Progenitor cell of endocrine pancreas (in vitro differentiated cells): ENCODE results near the gene PRDX1. TPM values are rescaled to one million over a fixed set of nuclear protein-coding genes. Genes with fewer than 3 reads are reported as not detected.
A peak's percentile ranks its signal among the peaks of the same experiment; 100 is the strongest.
"Not testable (repeated sequence)": the region's sequence is repeated elsewhere in the genome, so short reads cannot be mapped to it uniquely, and the experiment has no call there.

ENCODE experiments used
- DNase-seq: peaks from one replicate; pipeline ENCODE4 v3.0.0; 2021; ENCODE audit warnings: low spot score; ENCODE audit not compliant: unreplicated experiment
- H3K27ac Mint-ChIP-seq: 2 replicates; pipeline ENCODE4 v1.8.0; 2021; ENCODE audit warnings: mild to moderate bottlenecking, moderate library complexity, mixed read lengths
- H3K27me3 Mint-ChIP-seq: 2 replicates; pipeline ENCODE4 v1.8.0; 2021; ENCODE audit warnings: mixed read lengths
- H3K36me3 Mint-ChIP-seq: 2 replicates; pipeline ENCODE4 v1.8.0; 2022; ENCODE audit warnings: mixed read lengths; ENCODE audit not compliant: insufficient read depth
- H3K4me1 Mint-ChIP-seq: 2 replicates; pipeline ENCODE4 v1.8.0; 2021; ENCODE audit warnings: low read depth, mixed read lengths
- H3K4me3 Mint-ChIP-seq: 2 replicates; pipeline ENCODE4 v1.8.0; 2021; ENCODE audit warnings: low read depth, mild to moderate bottlenecking, moderate library complexity, mixed read lengths
- H3K9me3 Mint-ChIP-seq: 2 replicates; pipeline ENCODE4 v1.8.0; 2021; ENCODE audit warnings: low read depth, mixed read lengths
- total RNA-seq: library from RNA; stranded (reverse); gene quantifications from 2 replicates; pipeline ENCODE4 v1.2.1, GENCODE V29; 2021
- TF ChIP-seq, protein P1 (sequence below): fragments of 200-600 bp; sonication (generic); IDR thresholded peaks from one replicate; pipeline ENCODE4 v1.5.0; 2021; ENCODE audit warnings: antibody characterized with exemption, mild to moderate bottlenecking; ENCODE audit not compliant: unreplicated experiment

Gene PRDX1
- total RNA-seq, 1 donor from 2014 or later, result 308 TPM

DNA sequence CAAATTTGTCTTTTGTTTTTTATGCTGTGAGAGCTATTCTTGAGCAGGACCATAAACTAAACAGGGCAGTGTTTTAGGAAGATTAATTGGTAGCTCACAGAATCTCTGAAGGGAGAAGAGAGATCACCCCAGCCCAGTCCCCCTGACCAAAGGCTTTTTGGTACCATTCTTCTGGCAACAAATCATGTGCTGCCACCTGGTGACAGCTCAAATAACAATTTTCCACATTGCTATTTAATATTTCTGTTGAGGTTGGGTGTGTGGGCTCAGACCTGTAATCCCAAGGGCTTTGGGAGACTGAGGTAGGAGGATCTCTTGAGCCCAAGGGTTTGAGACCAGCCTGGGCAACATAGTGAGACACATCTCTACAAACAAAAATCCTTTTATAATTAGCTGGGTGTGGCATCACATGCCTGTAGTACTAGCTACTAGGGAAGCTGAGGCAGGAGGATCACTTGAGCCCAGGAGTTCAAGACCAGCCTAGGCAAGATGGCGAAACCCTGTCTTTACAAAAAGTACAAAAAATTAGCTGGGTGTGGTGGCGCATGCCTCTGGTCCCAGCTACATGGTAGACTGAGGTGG lies 28.5 kb downstream of the PRDX1 start:
- H3K36me3 Mint-ChIP-seq, result peaks cover 5% of the 10 kb centered on the region
- H3K9me3 Mint-ChIP-seq, result peaks cover 2% of the 10 kb centered on the region
- H3K4me1 Mint-ChIP-seq, result peaks cover 5% of the 10 kb centered on the region
- TF ChIP-seq, protein P1, sequence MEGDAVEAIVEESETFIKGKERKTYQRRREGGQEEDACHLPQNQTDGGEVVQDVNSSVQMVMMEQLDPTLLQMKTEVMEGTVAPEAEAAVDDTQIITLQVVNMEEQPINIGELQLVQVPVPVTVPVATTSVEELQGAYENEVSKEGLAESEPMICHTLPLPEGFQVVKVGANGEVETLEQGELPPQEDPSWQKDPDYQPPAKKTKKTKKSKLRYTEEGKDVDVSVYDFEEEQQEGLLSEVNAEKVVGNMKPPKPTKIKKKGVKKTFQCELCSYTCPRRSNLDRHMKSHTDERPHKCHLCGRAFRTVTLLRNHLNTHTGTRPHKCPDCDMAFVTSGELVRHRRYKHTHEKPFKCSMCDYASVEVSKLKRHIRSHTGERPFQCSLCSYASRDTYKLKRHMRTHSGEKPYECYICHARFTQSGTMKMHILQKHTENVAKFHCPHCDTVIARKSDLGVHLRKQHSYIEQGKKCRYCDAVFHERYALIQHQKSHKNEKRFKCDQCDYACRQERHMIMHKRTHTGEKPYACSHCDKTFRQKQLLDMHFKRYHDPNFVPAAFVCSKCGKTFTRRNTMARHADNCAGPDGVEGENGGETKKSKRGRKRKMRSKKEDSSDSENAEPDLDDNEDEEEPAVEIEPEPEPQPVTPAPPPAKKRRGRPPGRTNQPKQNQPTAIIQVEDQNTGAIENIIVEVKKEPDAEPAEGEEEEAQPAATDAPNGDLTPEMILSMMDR, result peak; percentile 57
- peaks cover 8% of the 10 kb centered on the region for H3K27me3 Mint-ChIP-seq
- no peak overlapping the region for H3K27ac Mint-ChIP-seq
- DNase-seq, result no peak
- no peak overlapping the region for H3K4me3 Mint-ChIP-seq

DNA sequence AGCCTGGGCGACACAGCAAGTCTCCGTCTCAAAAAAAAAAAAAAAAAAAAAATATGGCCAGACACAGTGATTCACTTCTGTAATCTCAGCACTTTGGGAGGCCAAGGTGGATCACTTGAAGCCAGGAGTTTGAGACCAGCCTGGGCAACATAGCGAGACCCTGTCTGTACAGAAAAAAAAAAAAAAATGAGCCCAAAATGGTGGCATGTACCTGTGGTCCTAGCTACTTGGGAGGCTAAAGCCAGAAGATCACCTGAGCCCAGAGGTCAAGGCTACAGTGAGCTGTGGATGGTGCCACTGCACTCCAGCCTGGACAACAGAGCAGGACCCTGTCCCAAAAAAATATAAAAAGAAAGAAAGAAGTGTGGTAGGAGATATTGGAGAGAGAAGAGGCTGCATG lies 29.0 kb downstream of the PRDX1 start:
- TF ChIP-seq, protein P1, result no peak
- H3K36me3 Mint-ChIP-seq, result peaks cover 5% of the 10 kb centered on the region
- H3K4me1 Mint-ChIP-seq, result peaks cover 4% of the 10 kb centered on the region
- H3K27me3 Mint-ChIP-seq, result peaks cover 9% of the 10 kb centered on the region
- no peak for DNase-seq
- H3K4me3 Mint-ChIP-seq, result no peak overlapping the region
- peaks cover 2% of the 10 kb centered on the region for H3K9me3 Mint-ChIP-seq
- no peak overlapping the region for H3K27ac Mint-ChIP-seq

DNA sequence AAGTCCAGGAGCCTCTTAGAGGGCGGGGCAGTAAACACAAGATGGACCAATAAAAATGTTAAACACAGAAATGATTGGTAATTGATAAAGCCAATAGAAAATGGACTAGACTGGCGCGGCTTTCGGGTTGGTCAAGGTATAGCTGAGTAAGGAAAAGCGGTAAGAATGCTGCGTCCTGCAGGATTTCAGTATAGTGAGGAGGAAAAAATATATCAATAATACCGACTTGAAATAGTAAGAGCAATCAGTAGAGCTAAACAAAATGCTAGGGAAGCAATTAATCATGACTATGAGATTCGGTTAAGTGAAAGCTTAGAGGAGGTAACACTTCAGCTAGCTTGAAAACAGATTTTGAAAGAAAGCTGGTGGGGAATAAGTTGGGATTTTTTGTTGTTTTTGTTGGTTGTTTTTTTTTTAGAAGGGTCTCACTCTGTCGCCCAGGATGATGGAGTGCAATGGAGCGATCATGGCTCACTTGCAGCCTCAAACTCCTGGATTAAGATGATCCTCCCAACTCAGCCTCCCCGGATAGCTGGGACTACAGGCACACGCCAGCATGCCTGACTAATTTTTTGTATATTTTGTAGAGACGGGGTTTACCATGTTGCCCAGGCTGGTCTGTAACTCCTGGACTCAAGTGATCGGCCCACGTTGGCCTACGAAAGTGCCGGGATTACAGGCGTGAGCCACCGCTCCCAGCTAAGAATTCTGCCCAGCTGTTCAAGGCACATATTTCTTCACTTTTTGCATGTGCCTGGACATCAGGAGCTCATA lies 30.0 kb downstream of the PRDX1 start:
- Mint-ChIP-seq H3K36me3 (peaks cover 5% of the 10 kb centered on the region), H3K9me3 (peaks cover 2% of the 10 kb centered on the region), H3K4me1 (peaks cover 4% of the 10 kb centered on the region), H3K4me3 (no peak overlapping the region), H3K27me3 (peaks cover 12% of the 10 kb centered on the region), H3K27ac (no peak overlapping the region)
- DNase-seq, result no peak
- TF ChIP-seq, protein P1, result no peak

DNA sequence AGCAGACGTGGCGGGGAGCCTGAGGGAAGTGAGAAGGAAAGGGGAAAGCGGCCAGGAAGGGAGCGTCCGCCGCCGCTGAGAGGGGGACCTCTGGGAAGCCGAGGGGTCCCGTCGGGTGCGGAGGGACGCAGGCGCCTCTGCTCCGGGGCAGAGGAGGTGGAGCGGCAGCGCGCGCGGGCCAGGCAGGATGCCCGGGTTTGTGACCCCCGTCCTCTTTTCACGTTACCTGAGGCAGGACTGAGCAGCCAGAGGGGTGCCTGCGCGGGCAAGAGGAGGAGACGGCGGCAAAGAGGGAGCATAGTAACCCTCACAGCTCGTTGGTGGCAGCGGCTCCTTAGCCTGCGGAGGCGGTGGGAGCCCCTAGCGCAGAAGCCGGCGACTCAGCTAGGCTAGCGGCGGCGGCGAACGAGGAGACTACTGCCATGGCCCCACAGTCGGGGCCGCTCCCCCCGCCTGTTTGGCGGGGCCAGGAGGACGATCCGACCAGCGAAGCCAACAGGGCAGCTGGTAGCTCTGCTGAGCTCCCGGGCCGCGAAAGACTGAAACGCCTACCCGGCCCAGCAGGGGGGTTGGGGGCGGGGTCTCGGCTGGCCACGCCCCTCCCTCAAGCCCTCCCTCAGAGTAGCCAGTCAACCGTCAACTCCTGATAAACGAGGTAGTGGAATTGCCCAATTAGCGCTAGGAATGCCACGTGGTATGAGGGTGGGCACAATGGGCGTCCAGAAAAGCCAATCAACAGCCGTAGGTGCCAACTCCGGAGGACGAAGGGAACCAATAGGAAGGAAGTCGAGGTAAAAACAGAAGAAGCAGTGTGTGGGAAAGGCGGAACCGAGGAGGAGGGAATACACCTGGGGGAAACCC lies 30.8 kb downstream of the PRDX1 start, which contains the start of gene TESK2:
TSS of gene TESK2 (minus strand) at position 538 of the 861 bp plus-strand sequence. CDS start 33,378 bp downstream, outside the sequence.
- TF ChIP-seq, protein P1, result peak; percentile 21
- peak; percentile 98 for DNase-seq
- Mint-ChIP-seq H3K27me3 (peaks cover 12% of the 10 kb centered on the region), H3K4me1 (peaks cover 4% of the 10 kb centered on the region), H3K4me3 (no peak within 1 kb of the TSS), H3K36me3 (no peaks in the 10 kb centered on the region), H3K27ac (no peak within 1 kb of the TSS), H3K9me3 (no peaks in the 10 kb centered on the region)

DNA sequence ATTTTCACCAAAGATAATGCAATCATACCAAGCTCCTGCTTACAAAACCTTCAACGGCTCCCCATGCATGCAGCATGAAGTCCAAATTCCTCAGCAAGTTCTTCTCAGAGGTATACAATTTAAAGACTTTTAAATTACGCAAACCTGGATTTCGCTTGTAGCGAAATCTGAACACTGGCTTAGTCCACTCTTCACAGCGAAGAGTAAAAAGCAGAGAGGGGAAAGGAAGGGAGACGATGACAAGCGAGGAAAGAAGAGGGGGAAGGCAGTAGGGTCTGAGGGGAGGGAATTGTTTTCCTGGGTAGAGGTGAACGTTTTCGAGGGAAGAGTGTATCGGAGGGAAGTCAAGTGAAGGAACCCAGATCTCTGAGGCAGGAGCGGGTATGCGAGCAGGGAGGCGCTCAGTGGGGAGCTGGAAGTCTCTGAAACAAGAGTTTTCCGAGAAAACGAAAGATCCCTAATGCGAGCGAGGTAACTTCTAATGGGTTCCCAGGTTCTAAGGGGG lies 31.5 kb downstream of the PRDX1 start:
- TF ChIP-seq, protein P1, result no peak
- DNase-seq, result no peak
- H3K36me3 Mint-ChIP-seq, result no peaks in the 10 kb centered on the region
- peaks cover 4% of the 10 kb centered on the region for H3K4me1 Mint-ChIP-seq
- H3K27me3 Mint-ChIP-seq, result peaks cover 12% of the 10 kb centered on the region
- H3K27ac Mint-ChIP-seq, result no peak overlapping the region
- H3K4me3 Mint-ChIP-seq, result no peak overlapping the region
- no peaks in the 10 kb centered on the region for H3K9me3 Mint-ChIP-seq

DNA sequence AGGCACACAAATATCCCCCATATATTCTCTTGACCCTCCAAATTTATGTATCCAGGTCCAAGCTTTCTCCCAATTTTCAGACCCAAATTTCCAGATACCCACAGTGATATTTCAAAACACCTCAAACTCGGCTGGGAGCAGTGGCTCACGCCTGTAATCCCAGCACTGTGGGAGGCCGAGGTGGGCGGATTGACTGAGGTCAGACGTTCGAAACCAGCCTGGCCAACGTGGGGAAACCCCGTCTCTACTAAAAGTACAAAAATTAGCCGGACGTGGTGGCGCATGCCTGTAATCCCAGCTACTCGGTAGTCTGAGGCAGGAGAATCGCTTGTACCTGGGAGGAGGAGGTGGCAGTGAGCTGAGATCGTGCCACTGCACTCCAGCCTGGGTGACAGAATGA lies 32.3 kb downstream of the PRDX1 start:
- not testable (repeated sequence) for H3K4me1 Mint-ChIP-seq, H3K4me3 Mint-ChIP-seq, DNase-seq, H3K27ac Mint-ChIP-seq, H3K9me3 Mint-ChIP-seq, H3K36me3 Mint-ChIP-seq
- peaks cover 12% of the 10 kb centered on the region for H3K27me3 Mint-ChIP-seq
